ENCODE measurements around the gene FHL1. TPM values are rescaled to one million over a fixed set of nuclear protein-coding genes. Genes with fewer than 3 reads are reported as not detected.

Gene FHL1
- polyA plus RNA-seq, 1 of the 3 experiments (the other 2 are of a cell fraction) = 57.8 TPM

- peaks cover 0 to under 1% of the 10 kb centered on the region in 2 experiments for H3K36me3 ChIP-seq (replicated peaks in 1 of 2; ENCODE audit: control insufficient read depth in 1 of 2, insufficient read depth in 2 of 2, low read length in 1 of 2)
- no peaks in the 10 kb centered on the region for H3K79me2 ChIP-seq (ENCODE audit: insufficient read depth)
- no peak overlapping the region for H3K4me3 ChIP-seq (ENCODE audit: low read depth in 2 of 2, low read length in 1 of 2)
- TF ChIP-seq ZBTB33 (IDR thresholded peaks at IDR 0.05; ENCODE audit: borderline replicate concordance, low read depth) (no peak), REST (IDR thresholded peaks at IDR 0.05; ENCODE audit: low read depth, low read length) (no peak), EP300 (IDR thresholded peaks at IDR 0.05; ENCODE audit: borderline replicate concordance in 1 of 2, low read depth in 1 of 2, low read length in 1 of 2) (no peak), IRF3 (IDR thresholded peaks at IDR 0.05; ENCODE audit: low read depth, low read length) (no peak), JUND (IDR thresholded peaks at IDR 0.05) (no peak), RCOR1 (IDR thresholded peaks at IDR 0.05; ENCODE audit: low read length) (no peak), RXRA (IDR thresholded peaks at IDR 0.05; ENCODE audit: borderline replicate concordance, low read depth) (no peak), FOXM1 (IDR thresholded peaks at IDR 0.05; ENCODE audit: low read depth) (no peak), RFX5 (IDR thresholded peaks at IDR 0.05; ENCODE audit: low read length) (no peak), PBX3 (IDR thresholded peaks at IDR 0.05) (no peak), USF2 (IDR thresholded peaks at IDR 0.05; ENCODE audit: borderline replicate concordance, low read depth, low read length) (no peak), TEAD4 (IDR thresholded peaks at IDR 0.05; ENCODE audit: borderline replicate concordance, insufficient read depth) (no peak), TCF12 (IDR thresholded peaks at IDR 0.05) (no peak)
- ChIA-PET CTCF (no interaction called here), POLR2A (no interaction called here)
- no peaks in the 10 kb centered on the region for H3K27me3 ChIP-seq (ENCODE audit: insufficient read depth)
- no peak for DNase-seq
- no peaks in the 10 kb centered on the region for H4K20me1 ChIP-seq (ENCODE audit: insufficient read depth)
- H3K4me1 ChIP-seq (ENCODE audit: control insufficient read depth in 1 of 2, insufficient read depth in 2 of 2, low read depth in 1 of 2, low read length in 1 of 2) = peaks cover 0 to 4% of the 10 kb centered on the region in 2 experiments; a peak in 3 of 4 replicates
- no peak overlapping the region for H2AFZ ChIP-seq (ENCODE audit: low read depth)
- peaks cover 4% of the 10 kb centered on the region for H3F3A ChIP-seq (replicated peaks; ENCODE audit: insufficient read depth)
- no peak overlapping the region for H3K4me2 ChIP-seq
- no peak overlapping the region for H3K9ac ChIP-seq
- no peak overlapping the region for H3K27ac ChIP-seq (ENCODE audit: low read depth in 2 of 2, low read length in 1 of 2)
- H3K9me3 ChIP-seq = no peaks in the 10 kb centered on the region
- no peaks in the 10 kb centered on the region for H3K9me2 ChIP-seq
- WGBS (ENCODE audit: low lambda C conversion rate) = 51% methylated on average over 3 of the region's 3 CpGs
Measured at GRCh38 chrX:136182414-136182813, 35.1 kb downstream of the FHL1 start.
